OCI-LY3 (cell line): ENCODE data around the gene XXYLT1.

Experiments
- H2AFZ ChIP-seq: fragments of 200-600, 300-600 bp; shearing (Covaris generic); 2 replicates; pipeline ENCODE4 v1.6.0; 2014; ENCODE audit warnings: antibody characterized with exemption, low read depth, low read length
- H3K27ac ChIP-seq: fragments of 200-600, 300-600 bp; sonication (generic); 2 replicates; pipeline ENCODE4 v1.5.1; 2014; ENCODE audit warnings: mild to moderate bottlenecking, low read length, moderate library complexity, mixed read lengths
- H3K27me3 ChIP-seq: fragments of 200-600, 300-600 bp; sonication (generic); 2 replicates; pipeline ENCODE4 v1.6.1; 2014; ENCODE audit warnings: low read depth, low read length, mixed read lengths
- H3K36me3 ChIP-seq: fragments of 200-600, 300-600 bp; sonication (generic); replicated peaks from 2 replicates; pipeline ENCODE3; 2014; ENCODE audit warnings: low read depth, low read length, mixed read lengths
- H3K4me1 ChIP-seq: fragments of 300-600, 200-600 bp; sonication (generic); 2 replicates; pipeline ENCODE4 v1.6.1; 2014; ENCODE audit warnings: low read length, mixed read lengths
- H3K4me2 ChIP-seq: fragments of 200-600, 300-600 bp; sonication (generic); 2 replicates; pipeline ENCODE4 v1.6.1; 2014; ENCODE audit warnings: low read length, mixed read lengths
- H3K4me3 ChIP-seq: fragments of 300-600, 200-600 bp; sonication (generic); 2 replicates; pipeline ENCODE4 v1.5.1; 2014; ENCODE audit warnings: antibody characterized with exemption, mild to moderate bottlenecking, low read length, moderate library complexity
- H3K79me2 ChIP-seq: fragments of 300-600, 200-600 bp; shearing (Covaris generic); 2 replicates; pipeline ENCODE4 v1.6.1; 2014; ENCODE audit warnings: mild to moderate bottlenecking, low read length, mixed read lengths
- H3K9ac ChIP-seq: fragments of 300-600, 200-600 bp; shearing (Covaris generic); 2 replicates; pipeline ENCODE4 v1.6.0; 2014; ENCODE audit warnings: mild to moderate bottlenecking, low read length, moderate library complexity
- H3K9me3 ChIP-seq: fragments of 200-600, 300-600 bp; shearing (Covaris generic); 2 replicates; pipeline ENCODE4 v1.6.1; 2014; ENCODE audit warnings: low read length, mixed read lengths; ENCODE audit not compliant: insufficient read depth
- H4K20me1 ChIP-seq: fragments of 200-600, 300-600 bp; sonication (generic); 2 replicates; pipeline ENCODE4 v1.6.1; 2016; ENCODE audit warnings: low read length, mixed read lengths; ENCODE audit not compliant: insufficient read depth
- EZH2phosphoT487 ChIP-seq: fragments of 200-600 bp; shearing (Covaris generic); IDR thresholded peaks from 2 replicates; pipeline ENCODE4 v1.6.1; 2018; ENCODE audit warnings: antibody characterized with exemption, mixed run types, low read depth
- TF ChIP-seq, protein P1 (sequence below): fragments of 200-600, 300-600 bp; sonication (generic); IDR thresholded peaks from 2 replicates; pipeline ENCODE4 v1.5.1; 2014; ENCODE audit warnings: antibody characterized with exemption, low read length, low read depth

XXYLT1 gene

DNA sequence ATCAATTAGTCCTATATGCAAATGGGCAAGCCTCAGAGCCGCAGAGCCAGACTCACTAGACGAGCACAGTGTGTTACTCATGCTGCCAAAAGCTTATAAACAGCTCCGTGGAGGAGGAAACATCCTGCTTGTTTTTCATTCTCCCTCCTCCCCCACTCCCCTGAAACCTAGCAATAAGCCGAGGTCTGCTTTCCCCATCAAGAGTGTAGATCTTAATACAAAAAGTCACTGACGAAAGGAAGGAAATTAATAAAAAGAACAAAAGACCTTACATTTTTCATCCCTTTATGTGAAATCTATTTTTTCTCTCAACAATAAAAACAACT, 88.5 kb downstream of the XXYLT1 start:
- Histone ChIP-seq H3K4me1 (peaks cover 28% of the 10 kb centered on the region), H3K4me3 (no peak overlapping the region), H2AFZ (no peak overlapping the region), H4K20me1 (no peaks in the 10 kb centered on the region), H3K27me3 (no peaks in the 10 kb centered on the region), H3K36me3 (no peaks in the 10 kb centered on the region), H3K9me3 (no peaks in the 10 kb centered on the region), H3K4me2 (no peak overlapping the region), H3K79me2 (peaks cover 3% of the 10 kb centered on the region; the same call in 1 of the 2 replicates), H3K27ac (no peak overlapping the region), H3K9ac (no peak overlapping the region)
- TF ChIP-seq, protein P1, sequence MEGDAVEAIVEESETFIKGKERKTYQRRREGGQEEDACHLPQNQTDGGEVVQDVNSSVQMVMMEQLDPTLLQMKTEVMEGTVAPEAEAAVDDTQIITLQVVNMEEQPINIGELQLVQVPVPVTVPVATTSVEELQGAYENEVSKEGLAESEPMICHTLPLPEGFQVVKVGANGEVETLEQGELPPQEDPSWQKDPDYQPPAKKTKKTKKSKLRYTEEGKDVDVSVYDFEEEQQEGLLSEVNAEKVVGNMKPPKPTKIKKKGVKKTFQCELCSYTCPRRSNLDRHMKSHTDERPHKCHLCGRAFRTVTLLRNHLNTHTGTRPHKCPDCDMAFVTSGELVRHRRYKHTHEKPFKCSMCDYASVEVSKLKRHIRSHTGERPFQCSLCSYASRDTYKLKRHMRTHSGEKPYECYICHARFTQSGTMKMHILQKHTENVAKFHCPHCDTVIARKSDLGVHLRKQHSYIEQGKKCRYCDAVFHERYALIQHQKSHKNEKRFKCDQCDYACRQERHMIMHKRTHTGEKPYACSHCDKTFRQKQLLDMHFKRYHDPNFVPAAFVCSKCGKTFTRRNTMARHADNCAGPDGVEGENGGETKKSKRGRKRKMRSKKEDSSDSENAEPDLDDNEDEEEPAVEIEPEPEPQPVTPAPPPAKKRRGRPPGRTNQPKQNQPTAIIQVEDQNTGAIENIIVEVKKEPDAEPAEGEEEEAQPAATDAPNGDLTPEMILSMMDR: no peak
- no peak for TF ChIP-seq EZH2phosphoT487

- Histone ChIP-seq H3K4me3 (no peak overlapping the region), H3K27ac (no peak overlapping the region)
Observed at GRCh38 chr3:195181741-195182469, 89.1 kb downstream of the XXYLT1 start.

DNA sequence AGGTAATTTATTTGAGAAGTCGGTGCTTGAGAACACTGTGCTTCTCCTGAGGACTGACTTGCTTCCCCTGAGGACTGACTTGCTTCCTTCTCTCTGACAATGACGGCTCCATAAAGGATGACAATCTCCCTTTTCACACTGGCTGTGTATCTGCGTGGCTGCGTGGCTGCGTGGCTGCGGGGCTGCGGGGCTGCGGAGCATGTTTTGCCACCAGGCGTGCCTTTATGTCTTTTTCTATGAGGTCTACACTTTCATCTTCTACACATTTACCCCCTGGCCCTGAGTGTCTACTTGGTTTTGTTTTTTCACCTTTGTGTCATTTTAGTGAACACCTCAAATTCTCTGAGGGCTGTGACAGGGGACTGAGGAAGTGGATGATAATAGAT, 89.9 kb downstream of the XXYLT1 start:
- no peak overlapping the region for H3K4me3 ChIP-seq
- TF ChIP-seq EZH2phosphoT487: no peak
- TF ChIP-seq, protein P1: no peak
- H3K79me2 ChIP-seq: peaks cover 2% of the 10 kb centered on the region; the same call in 1 of the 2 replicates
- peaks cover 16% of the 10 kb centered on the region for H3K4me1 ChIP-seq
- no peaks in the 10 kb centered on the region for H4K20me1 ChIP-seq
- H3K27me3 ChIP-seq: no peaks in the 10 kb centered on the region
- no peak overlapping the region for H3K9ac ChIP-seq
- H3K4me2 ChIP-seq: no peak overlapping the region
- H3K9me3 ChIP-seq: no peaks in the 10 kb centered on the region
- no peaks in the 10 kb centered on the region for H3K36me3 ChIP-seq
- no peak overlapping the region for H3K27ac ChIP-seq
- H2AFZ ChIP-seq: no peak overlapping the region

More at GRCh38 chr3:195181741-195182469, 89.1 kb downstream of the XXYLT1 start:
- H3K9ac ChIP-seq: no peak overlapping the region
- H3K36me3 ChIP-seq: no peaks in the 10 kb centered on the region
- H3K9me3 ChIP-seq: no peaks in the 10 kb centered on the region
- peaks cover 3% of the 10 kb centered on the region; the same call in 1 of the 2 replicates for H3K79me2 ChIP-seq
- no peaks in the 10 kb centered on the region for H3K27me3 ChIP-seq
- H2AFZ ChIP-seq: no peak overlapping the region
- peaks cover 24% of the 10 kb centered on the region for H3K4me1 ChIP-seq
- TF ChIP-seq, protein P1: no peak
- no peak for TF ChIP-seq EZH2phosphoT487
- H4K20me1 ChIP-seq: no peaks in the 10 kb centered on the region
- no peak overlapping the region for H3K4me2 ChIP-seq

DNA sequence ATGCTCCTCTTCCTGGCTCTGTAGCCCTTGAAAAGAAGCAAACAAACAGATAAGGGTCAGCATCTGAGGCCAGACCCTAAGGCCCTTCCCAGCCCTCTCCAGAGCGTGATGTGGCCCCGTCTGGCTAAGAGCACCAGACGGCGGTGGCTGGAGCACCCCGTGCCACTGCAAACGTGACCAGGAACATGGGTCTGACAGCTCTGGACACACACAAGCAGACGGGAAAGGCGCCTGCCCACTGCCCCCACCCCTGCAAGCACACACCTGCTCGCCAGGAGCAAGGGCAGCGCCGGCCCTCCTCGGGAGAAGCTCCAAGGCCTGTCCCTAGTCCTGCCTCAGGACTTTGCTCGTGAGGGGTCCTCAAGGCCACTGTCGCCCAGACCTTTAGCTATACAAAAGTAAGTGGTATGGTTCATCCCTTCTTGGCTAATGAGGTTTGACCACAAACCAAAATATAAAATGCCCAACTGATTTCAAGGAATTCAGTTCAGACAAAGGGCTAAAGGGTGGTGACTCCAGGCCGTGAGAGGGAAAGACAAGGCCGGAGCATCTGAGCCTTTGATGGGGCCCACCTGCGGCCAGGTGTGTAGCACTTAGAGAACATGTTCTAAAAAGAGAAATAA, 90.4 kb downstream of the XXYLT1 start:
- TF ChIP-seq EZH2phosphoT487: no peak
- Histone ChIP-seq H3K9ac (no peak overlapping the region), H3K79me2 (no peaks in the 10 kb centered on the region), H3K4me3 (no peak overlapping the region), H3K36me3 (no peaks in the 10 kb centered on the region), H3K4me2 (no peak overlapping the region), H3K9me3 (no peaks in the 10 kb centered on the region), H4K20me1 (no peaks in the 10 kb centered on the region), H3K4me1 (peaks cover 11% of the 10 kb centered on the region), H3K27me3 (no peaks in the 10 kb centered on the region), H3K27ac (no peak overlapping the region), H2AFZ (no peak overlapping the region)
